Body of pancreas (tissue), 4 donors: Measurements from ENCODE around the gene PPFIA4. TPM values are rescaled to one million over a fixed set of nuclear protein-coding genes. Genes with fewer than 3 reads are reported as not detected.

Experiments used
- ATAC-seq: fragments of 150-250 bp; one replicate; pipeline ENCODE4 v1.9.1; 2016
- DNase-seq, 4 donors: peaks; one replicate each; pipeline ENCODE4 v3.0.0-alpha.2; 2019
- H3K27ac ChIP-seq, 4 donors: fragments of 200-600 bp; sonication (generic); 1 replicate in 3 of 4; 2 replicates in 1 of 4; pipeline versions ENCODE4 v1.5.1 to v1.6.1; 2016 to 2019; ENCODE audit warnings: mild to moderate bottlenecking in 1 of 4, mixed read lengths in 1 of 4, moderate library complexity in 1 of 4
- H3K27me3 ChIP-seq, 2 donors: fragments of 200-600 bp; sonication (generic); one replicate each; pipeline ENCODE4 v1.6.0; 2016; ENCODE audit warnings: mild to moderate bottlenecking in 1 of 2
- H3K36me3 ChIP-seq, 2 donors: fragments of 200-600 bp; sonication (generic); replicated peaks in 1 of 2; 2 replicates each; pipeline ENCODE4 v1.5.1; 2016; ENCODE audit warnings: low read depth in 2 of 2; ENCODE audit not compliant: insufficient read depth in 1 of 2
- H3K4me1 ChIP-seq: fragments of 200-600 bp; sonication (generic); one replicate; pipeline ENCODE4 v1.6.0; 2016
- H3K4me3 ChIP-seq, 2 donors: fragments of 200-600 bp; sonication (generic); 1 replicate in 1 of 2; 2 replicates in 1 of 2; pipeline ENCODE4 v1.5.1; 2016 to 2019
- H3K9me3 ChIP-seq, 3 donors: fragments of 200-600 bp; sonication (generic); 1 replicate in 2 of 3; 2 replicates in 1 of 3; pipeline ENCODE4 v1.5.1; 2016
- CTCF ChIP-seq, 7 experiments: fragments of 450-650 bp in 4 of 7; fragments of 200-600 bp in 3 of 7; sonication (generic) in 3 of 7; IDR thresholded peaks; one replicate each; pipeline ENCODE4 v1.5.1; 2016 to 2019; ENCODE audit warnings: antibody characterized with exemption in 7 of 7
- POLR2A ChIP-seq, 3 donors: fragments of 450-650 bp; IDR thresholded peaks; one replicate each; pipeline ENCODE4 v1.6.1; 2016; ENCODE audit warnings: antibody characterized with exemption in 3 of 3, mild to moderate bottlenecking in 2 of 3
- WGBS, 2 donors: methylation state at CpG; one replicate each; pipeline ENCODE4 v1.1.5; 2017; 5-methylcytosine and 5-hydroxymethylcytosine counted together
- intact Hi-C: fragments of 100-400 bp; cut with DNase I; formaldehyde crosslinking; loops from one replicate; pipeline ENCODE4 v1.15.1; 2023
- total RNA-seq, 2 donors: library from RNA; depleted of rRNA; stranded (reverse); fragments of >200 nt; gene quantifications; one replicate each; pipeline ENCODE4 v1.1.0, GENCODE V29; 2016

Gene PPFIA4
- total RNA-seq, 2 donors from 2014 or later: not detected

GRCh38 chr1:203086992-203087763 lies 60.9 kb downstream of the PPFIA4 start:
- Histone ChIP-seq H3K9me3 (no peaks in the 10 kb centered on the region), H3K36me3 (no peaks in the 10 kb centered on the region), H3K4me3 (no peak overlapping the region), H3K27me3 (no peaks in the 10 kb centered on the region), H3K27ac (no peak overlapping the region), H3K4me1 (no peaks in the 10 kb centered on the region)
- WGBS, 2 donors: 68 to 73% methylated on average over 11 of the region's 11 CpGs
- intact Hi-C loops: no loop called here
- DNase-seq: no peak
- no peak for TF ChIP-seq CTCF (IDR thresholded peaks at IDR 0.05)
- no peak for TF ChIP-seq POLR2A (IDR thresholded peaks at IDR 0.05)
- ATAC-seq: no peak

- Histone ChIP-seq H3K27me3 (no peaks in the 10 kb centered on the region), H3K27ac (no peak overlapping the region), H3K36me3 (no peaks in the 10 kb centered on the region), H3K4me3 (no peak overlapping the region), H3K4me1 (no peaks in the 10 kb centered on the region), H3K9me3 (no peaks in the 10 kb centered on the region)
- ATAC-seq: no peak
- intact Hi-C loops: no loop called here
- no peak for DNase-seq
- 62 to 84% methylated on average over 3 of the region's 3 CpGs for WGBS, 2 donors
- TF ChIP-seq CTCF (IDR thresholded peaks at IDR 0.05) (no peak), POLR2A (IDR thresholded peaks at IDR 0.05) (no peak)
These were observed 62.1 kb downstream of the PPFIA4 start for GRCh38 chr1:203088441-203088840.

GRCh38 chr1:203089001-203089650 lies 62.8 kb downstream of the PPFIA4 start:
- no peaks in the 10 kb centered on the region for H3K36me3 ChIP-seq
- intact Hi-C loops: no loop called here
- no peak overlapping the region for H3K4me3 ChIP-seq
- ATAC-seq (no peak), DNase-seq (no peak)
- no peak overlapping the region for H3K27ac ChIP-seq
- 50 to 54% methylated on average over 6 to 7 of the region's 7 CpGs for WGBS, 2 donors
- no peaks in the 10 kb centered on the region for H3K9me3 ChIP-seq
- TF ChIP-seq POLR2A (IDR thresholded peaks at IDR 0.05) (no peak), CTCF (IDR thresholded peaks at IDR 0.05) (no peak)
- no peaks in the 10 kb centered on the region for H3K27me3 ChIP-seq
- no peaks in the 10 kb centered on the region for H3K4me1 ChIP-seq

GRCh38 chr1:203089651-203090045 lies 63.4 kb downstream of the PPFIA4 start:
- no peak for ATAC-seq
- no peaks in the 10 kb centered on the region for H3K27me3 ChIP-seq
- 39 to 46% methylated on average over 6 to 7 of the region's 7 CpGs for WGBS, 2 donors
- peaks cover 0 to under 1% (median 0%) of the 10 kb centered on the region in 3 donors for H3K9me3 ChIP-seq
- no peak overlapping the region for H3K27ac ChIP-seq
- intact Hi-C loops: no loop called here
- H3K4me1 ChIP-seq: no peaks in the 10 kb centered on the region
- DNase-seq: no peak
- no peak for TF ChIP-seq POLR2A (IDR thresholded peaks at IDR 0.05)
- no peak for TF ChIP-seq CTCF (IDR thresholded peaks at IDR 0.05)
- H3K36me3 ChIP-seq: no peaks in the 10 kb centered on the region
- no peak overlapping the region for H3K4me3 ChIP-seq
